Esophagus (tissue), 2 donors: ENCODE results near the gene CATSPER2. TPM values are rescaled to one million over a fixed set of nuclear protein-coding genes. Genes with fewer than 3 reads are reported as not detected.
"Not testable (repeated sequence)": the region's sequence is repeated elsewhere in the genome, so short reads cannot be mapped to it uniquely, and the experiment has no call there.

Source experiments
- H3K27ac ChIP-seq, 2 donors: one replicate each; pipeline ENCODE4 v1.5.1; 2013; ENCODE audit warnings: low read depth in 2 of 2, mild to moderate bottlenecking in 2 of 2, inconsistent platforms in 1 of 2, low read length in 1 of 2, moderate library complexity in 1 of 2
- H3K27me3 ChIP-seq, 2 donors: one replicate each; pipeline ENCODE4 v1.6.1; 2013; ENCODE audit warnings: low read length in 2 of 2, control low read depth in 1 of 2, mild to moderate bottlenecking in 1 of 2; ENCODE audit not compliant: insufficient read depth in 2 of 2, control insufficient read depth in 1 of 2
- H3K36me3 ChIP-seq, 2 donors: one replicate each; pipeline ENCODE4 v1.6.1; 2013; ENCODE audit warnings: low read length in 1 of 2; ENCODE audit not compliant: control insufficient read depth in 2 of 2, insufficient read depth in 2 of 2
- H3K4me1 ChIP-seq, 2 donors: one replicate each; pipeline ENCODE4 v1.6.1; 2013; ENCODE audit warnings: low read length in 1 of 2; ENCODE audit not compliant: control insufficient read depth in 2 of 2, insufficient read depth in 2 of 2
- H3K4me3 ChIP-seq, 2 donors: one replicate each; pipeline ENCODE4 v1.5.1; 2013; ENCODE audit warnings: low read length in 2 of 2, mild to moderate bottlenecking in 2 of 2, low read depth in 1 of 2, moderate library complexity in 1 of 2
- H3K9me3 ChIP-seq, 2 donors: one replicate each; pipeline ENCODE4 v1.6.1; 2013; ENCODE audit warnings: mild to moderate bottlenecking in 2 of 2, low read depth in 1 of 2, low read length in 1 of 2, moderate library complexity in 1 of 2; ENCODE audit not compliant: control insufficient read depth in 2 of 2, insufficient read depth in 1 of 2
- WGBS, 2 donors: extraction: QIAGEN DNeasy Blood & Tissue Kit; methylation state at CpG; one replicate each; pipeline ENCODE4 v1.1.7; 2013; 5-methylcytosine and 5-hydroxymethylcytosine counted together
- polyA plus RNA-seq, 2 donors: library from polyadenylated mRNA; stranded (reverse); fragments of 200-250 nt; gene quantifications; one replicate each; pipeline ENCODE4 v1.2.3, GENCODE V29; 2013
- donor health status: healthy with polysubstance abuse.
- donor health status: Bipolar disorder and iron deficiency.

The CATSPER2 gene
- polyA plus RNA-seq, 2 donors, result 2.1 to 7.4 TPM

GRCh38 chr15:43593328-43594190 lies 55.1 kb downstream of the CATSPER2 start, which contains the start of gene CKMT1B:
Gene CKMT1B, plus strand, starts transcription at chr15:43594027. Its CDS starts 192 bp downstream, at chr15:43594219.
- not testable (repeated sequence) for H3K9me3 ChIP-seq, H3K36me3 ChIP-seq, H3K27me3 ChIP-seq, H3K4me1 ChIP-seq, H3K27ac ChIP-seq, H3K4me3 ChIP-seq
- no CpG with 5 or more reads among the region's 43 CpGs for WGBS, 2 donors

DNA sequence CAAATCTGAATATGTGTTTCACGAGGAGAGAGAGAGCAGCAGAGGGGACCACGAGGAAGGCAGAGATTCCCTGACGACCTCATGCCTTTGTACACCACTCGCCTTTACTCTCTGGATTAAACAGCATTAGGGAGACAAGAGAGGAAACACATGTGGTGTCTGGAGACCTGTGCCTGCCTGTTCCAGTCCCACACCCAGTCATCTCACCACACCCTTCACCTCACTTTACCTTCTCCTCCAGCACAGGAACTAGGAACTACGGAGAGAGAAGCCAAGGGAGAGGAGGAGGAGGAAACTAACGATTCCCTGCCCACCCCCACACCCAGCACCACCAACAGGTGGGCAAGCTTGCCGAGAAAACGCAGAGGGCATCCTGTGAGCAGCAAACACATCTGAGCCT lies 55.8 kb downstream of the CATSPER2 start:
- WGBS, 2 donors, result 14 to 17% methylated on average over 4 of the region's 8 CpGs
- not testable (repeated sequence) for H3K27ac ChIP-seq, H3K9me3 ChIP-seq, H3K36me3 ChIP-seq, H3K4me3 ChIP-seq, H3K27me3 ChIP-seq, H3K4me1 ChIP-seq

- no CpG with 5 or more reads among the region's 54 CpGs for WGBS, 2 donors
- H3K4me3 ChIP-seq, result not testable (repeated sequence)
Observed at GRCh38 chr15:43589778-43590466, 58.7 kb downstream of the CATSPER2 start, which contains the start of gene PPIP5K1. Gene PPIP5K1, minus strand, starts transcription at chr15:43590208. Its CDS starts 5,704 bp downstream, at chr15:43584504.

More at GRCh38 chr15:43589778-43590466, 58.7 kb downstream of the CATSPER2 start, which contains the start of gene PPIP5K1:
- H3K27me3 ChIP-seq, H3K4me1 ChIP-seq, H3K36me3 ChIP-seq, H3K9me3 ChIP-seq, H3K27ac ChIP-seq: not testable (repeated sequence)

Other genes starting within 250 kb of the CATSPER2 start
- 1 to 10 TPM; 6.9 to 7.8 TPM for gene TP53BP1, start 155.7 kb downstream of the CATSPER2 start, polyA plus RNA-seq
- gene MAP1A, start 131.2 kb downstream of the CATSPER2 start, polyA plus RNA-seq, result under 1 TPM; 0.45 to 0.78 TPM
- 10 to 100 TPM; 10.9 to 17.8 TPM for gene PPIP5K1, start 58.6 kb downstream of the CATSPER2 start, polyA plus RNA-seq
- gene CKMT1B, start 54.8 kb downstream of the CATSPER2 start, polyA plus RNA-seq, result 10 to 100 TPM; 64.6 to 87.6 TPM
- under 1 TPM; 0.11 to 0.79 TPM for gene STRC, start 30.0 kb downstream of the CATSPER2 start, polyA plus RNA-seq
- gene CKMT1A, start 45.0 kb upstream of the CATSPER2 start, polyA plus RNA-seq, result 10 to 100 TPM; 52.5 to 90.6 TPM
- gene PDIA3, start 97.6 kb upstream of the CATSPER2 start, polyA plus RNA-seq, result 100 to 1,000 TPM in 1 of 2 donors, 10 to 100 TPM in 1; 90.6 to 140 TPM
- gene ELL3, start 128.1 kb upstream of the CATSPER2 start, polyA plus RNA-seq, result 10 to 100 TPM; 14.5 to 15.5 TPM
- gene SERF2, start 143.5 kb upstream of the CATSPER2 start, polyA plus RNA-seq, result 1,000 to 10,000 TPM; 1,288 to 2,170 TPM
- under 1 TPM; 0.18 to 0.24 TPM for gene SERINC4, start 151.4 kb upstream of the CATSPER2 start, polyA plus RNA-seq
- 10 to 100 TPM in 1 of 2 donors, 1 to 10 TPM in 1; 5.3 to 25.4 TPM for gene HYPK, start 151.8 kb upstream of the CATSPER2 start, polyA plus RNA-seq
- gene MFAP1, start 175.8 kb upstream of the CATSPER2 start, polyA plus RNA-seq, result 10 to 100 TPM in 1 of 2 donors, 1 to 10 TPM in 1; 7.7 to 16.8 TPM
- gene WDR76, start 178.2 kb upstream of the CATSPER2 start, polyA plus RNA-seq, result 1 to 10 TPM; 2.5 to 5.0 TPM